Measurements from ENCODE around the gene LUC7L3. TPM values are rescaled to one million over a fixed set of nuclear protein-coding genes. Genes with fewer than 3 reads are reported as not detected.

Gene LUC7L3
- total RNA-seq, 1 donor from 2014 or later: 188 TPM

DNA sequence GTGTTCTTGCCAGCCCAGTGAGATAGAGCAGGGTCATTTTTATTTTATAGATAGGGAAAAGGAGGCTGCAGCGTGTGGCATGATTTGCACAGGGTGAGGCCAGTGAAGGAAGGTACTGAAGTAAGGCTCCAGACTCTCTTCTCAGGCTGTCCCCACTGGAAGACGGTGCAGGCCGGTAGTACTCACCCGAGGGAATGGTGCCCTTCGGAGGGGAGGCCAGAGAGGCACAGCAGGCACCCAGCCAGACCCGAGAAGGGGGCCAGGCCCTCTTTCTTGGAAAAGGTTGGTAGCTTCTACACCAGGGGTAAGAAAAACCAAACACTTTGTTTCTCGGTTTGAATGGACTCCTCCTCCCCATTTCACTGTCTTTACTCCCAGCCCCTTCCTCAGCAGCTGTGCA is 47.6 kb downstream of the LUC7L3 start:
- H3K9me3 Mint-ChIP-seq: no peaks in the 10 kb centered on the region
- no peak for DNase-seq (ENCODE audit: low read depth, low spot score)
- no peak overlapping the region for H3K4me3 Mint-ChIP-seq
- H3K27ac Mint-ChIP-seq (ENCODE audit: unreplicated experiment): no peak overlapping the region
- H3K36me3 Mint-ChIP-seq (ENCODE audit: low read depth): no peaks in the 10 kb centered on the region
- H3K4me1 Mint-ChIP-seq: peaks cover 42% of the 10 kb centered on the region
- no peaks in the 10 kb centered on the region for H3K27me3 Mint-ChIP-seq (ENCODE audit: low read depth)
- TF ChIP-seq, protein P1, sequence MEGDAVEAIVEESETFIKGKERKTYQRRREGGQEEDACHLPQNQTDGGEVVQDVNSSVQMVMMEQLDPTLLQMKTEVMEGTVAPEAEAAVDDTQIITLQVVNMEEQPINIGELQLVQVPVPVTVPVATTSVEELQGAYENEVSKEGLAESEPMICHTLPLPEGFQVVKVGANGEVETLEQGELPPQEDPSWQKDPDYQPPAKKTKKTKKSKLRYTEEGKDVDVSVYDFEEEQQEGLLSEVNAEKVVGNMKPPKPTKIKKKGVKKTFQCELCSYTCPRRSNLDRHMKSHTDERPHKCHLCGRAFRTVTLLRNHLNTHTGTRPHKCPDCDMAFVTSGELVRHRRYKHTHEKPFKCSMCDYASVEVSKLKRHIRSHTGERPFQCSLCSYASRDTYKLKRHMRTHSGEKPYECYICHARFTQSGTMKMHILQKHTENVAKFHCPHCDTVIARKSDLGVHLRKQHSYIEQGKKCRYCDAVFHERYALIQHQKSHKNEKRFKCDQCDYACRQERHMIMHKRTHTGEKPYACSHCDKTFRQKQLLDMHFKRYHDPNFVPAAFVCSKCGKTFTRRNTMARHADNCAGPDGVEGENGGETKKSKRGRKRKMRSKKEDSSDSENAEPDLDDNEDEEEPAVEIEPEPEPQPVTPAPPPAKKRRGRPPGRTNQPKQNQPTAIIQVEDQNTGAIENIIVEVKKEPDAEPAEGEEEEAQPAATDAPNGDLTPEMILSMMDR (conservative IDR thresholded peaks at IDR 0.05): no peak

DNA sequence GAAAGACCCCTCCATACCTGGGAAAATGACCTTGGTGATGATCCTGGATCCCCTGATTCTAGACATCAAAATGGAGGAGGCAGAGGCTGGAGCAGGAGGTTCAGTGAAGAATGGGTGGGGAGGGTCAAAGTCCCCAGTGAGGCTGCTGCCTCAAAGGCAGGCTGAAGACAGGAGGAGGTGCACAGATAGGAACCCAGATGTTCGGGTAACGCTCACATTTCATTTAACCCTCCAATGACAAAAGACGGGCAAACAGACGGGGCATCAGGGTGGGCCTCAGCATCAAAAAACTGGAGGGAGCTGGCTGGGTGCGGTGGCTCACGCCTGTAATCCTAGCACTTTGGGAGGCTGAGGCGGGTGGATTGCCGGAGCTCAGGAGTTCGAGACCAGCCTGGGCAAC is 48.0 kb downstream of the LUC7L3 start, which contains the start of gene ANKRD40CL:
Gene ANKRD40CL (minus strand): TSS at position 73 of the 400 bp plus-strand sequence. CDS start 605 bp downstream, outside the sequence.
- Mint-ChIP-seq H3K9me3 (no peaks in the 10 kb centered on the region), H3K4me3 (peak within 1 kb of the TSS; percentile 17), H3K27ac (ENCODE audit: unreplicated experiment) (peak within 1 kb of the TSS; percentile 87), H3K4me1 (peaks cover 44% of the 10 kb centered on the region), H3K27me3 (ENCODE audit: low read depth) (no peaks in the 10 kb centered on the region), H3K36me3 (ENCODE audit: low read depth) (no peaks in the 10 kb centered on the region)
- no peak for DNase-seq (ENCODE audit: low read depth, low spot score)
- TF ChIP-seq, protein P1 (conservative IDR thresholded peaks at IDR 0.05): no peak

DNA sequence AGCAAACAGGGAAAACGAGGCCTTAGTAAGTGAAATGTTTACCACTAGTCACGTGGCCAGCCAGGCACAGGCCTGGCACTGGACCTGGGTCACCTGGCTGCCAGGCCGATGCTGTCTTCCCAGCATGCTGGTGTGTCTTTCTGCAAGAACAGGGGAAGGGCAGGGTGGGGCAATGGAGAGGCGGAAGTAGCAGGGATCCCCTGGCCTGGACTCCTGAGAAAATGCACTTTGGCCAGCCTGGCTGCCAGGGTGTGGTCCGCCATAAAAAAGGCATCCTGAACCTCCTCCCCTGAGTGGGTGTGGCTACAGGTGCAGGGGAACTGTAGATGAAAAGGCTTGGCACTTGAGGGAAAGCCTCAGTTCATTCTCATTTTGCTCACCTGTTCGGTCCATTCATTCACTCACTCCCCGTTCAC is 49.0 kb downstream of the LUC7L3 start:
- H3K4me3 Mint-ChIP-seq: no peak overlapping the region
- DNase-seq (ENCODE audit: low read depth, low spot score): no peak
- H3K4me1 Mint-ChIP-seq: peaks cover 38% of the 10 kb centered on the region

DNA sequence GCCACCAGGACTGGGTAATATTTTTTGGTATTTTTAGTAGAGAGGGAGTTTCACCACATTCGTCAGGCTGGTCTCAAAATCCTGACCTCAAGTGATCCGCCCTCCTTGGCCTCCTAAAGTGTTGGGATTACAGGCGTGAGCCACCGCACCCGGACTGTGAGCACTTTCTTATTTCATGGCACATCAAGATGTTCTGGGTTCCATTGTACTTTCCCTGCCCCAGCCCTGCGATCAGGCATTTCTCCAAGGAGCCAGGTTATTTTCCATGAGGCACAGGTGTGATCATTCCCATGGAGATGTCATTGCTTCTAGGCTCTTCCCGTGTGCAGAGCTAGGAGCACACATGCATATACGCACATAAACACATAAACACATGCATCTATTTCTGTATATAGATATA is 50.5 kb downstream of the LUC7L3 start:
- DNase-seq (ENCODE audit: low read depth, low spot score): no peak
- TF ChIP-seq, protein P1 (conservative IDR thresholded peaks at IDR 0.05): no peak
- no peaks in the 10 kb centered on the region for H3K27me3 Mint-ChIP-seq (ENCODE audit: low read depth)
- H3K27ac Mint-ChIP-seq (ENCODE audit: unreplicated experiment): peak overlapping the region; percentile 41
- no peak overlapping the region for H3K4me3 Mint-ChIP-seq
- peaks cover 27% of the 10 kb centered on the region for H3K4me1 Mint-ChIP-seq
- no peaks in the 10 kb centered on the region for H3K36me3 Mint-ChIP-seq (ENCODE audit: low read depth)
- H3K9me3 Mint-ChIP-seq: no peaks in the 10 kb centered on the region

More for the DNA sequence above, 49.0 kb downstream of the LUC7L3 start:
- Mint-ChIP-seq H3K27me3 (ENCODE audit: low read depth) (no peaks in the 10 kb centered on the region), H3K9me3 (no peaks in the 10 kb centered on the region), H3K36me3 (ENCODE audit: low read depth) (no peaks in the 10 kb centered on the region), H3K27ac (ENCODE audit: unreplicated experiment) (no peak overlapping the region)
- TF ChIP-seq, protein P1 (conservative IDR thresholded peaks at IDR 0.05): no peak

DNA sequence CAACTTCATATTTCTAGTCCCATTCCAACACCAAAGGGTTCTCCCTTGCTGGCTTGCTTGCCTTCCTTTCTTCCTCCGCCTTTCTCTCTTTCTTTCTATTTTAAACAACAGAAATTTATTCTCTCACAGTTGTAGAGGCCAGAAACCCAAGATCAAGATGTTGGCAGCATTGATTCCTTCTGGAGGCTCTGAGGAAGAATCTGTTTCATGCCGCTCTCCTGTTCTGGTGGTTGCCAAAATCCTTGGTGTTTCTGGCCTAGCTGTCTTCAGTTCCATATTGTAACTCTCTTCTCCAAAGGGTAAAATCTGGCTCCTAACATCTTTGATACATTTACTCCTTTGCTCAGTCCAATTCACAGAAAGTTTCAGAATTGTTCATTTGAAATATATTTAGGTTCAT is 50.9 kb downstream of the LUC7L3 start:
- Mint-ChIP-seq H3K36me3 (ENCODE audit: low read depth) (no peaks in the 10 kb centered on the region), H3K27ac (ENCODE audit: unreplicated experiment) (no peak overlapping the region), H3K4me1 (peaks cover 22% of the 10 kb centered on the region), H3K9me3 (no peaks in the 10 kb centered on the region), H3K4me3 (no peak overlapping the region), H3K27me3 (ENCODE audit: low read depth) (no peaks in the 10 kb centered on the region)
- TF ChIP-seq, protein P1 (conservative IDR thresholded peaks at IDR 0.05): no peak
- no peak for DNase-seq (ENCODE audit: low read depth, low spot score)

Data from neural crest cell (in vitro differentiated cells).